HG03565 (cell line): ENCODE results near the gene DFFA.
A peak's percentile ranks its signal among the peaks of the same experiment; 100 is the strongest.
"Not testable (repeated sequence)": the region's sequence is repeated elsewhere in the genome, so short reads cannot be mapped to it uniquely, and the experiment has no call there.

Experiments used
- ATAC-seq: cut with Tn5 transposase; IDR thresholded peaks from one replicate; pipeline ENCODE4 v1.9.1; 2021; ENCODE audit warnings: mild to moderate bottlenecking, moderate library complexity; ENCODE audit not compliant: unreplicated experiment

Gene DFFA

DNA sequence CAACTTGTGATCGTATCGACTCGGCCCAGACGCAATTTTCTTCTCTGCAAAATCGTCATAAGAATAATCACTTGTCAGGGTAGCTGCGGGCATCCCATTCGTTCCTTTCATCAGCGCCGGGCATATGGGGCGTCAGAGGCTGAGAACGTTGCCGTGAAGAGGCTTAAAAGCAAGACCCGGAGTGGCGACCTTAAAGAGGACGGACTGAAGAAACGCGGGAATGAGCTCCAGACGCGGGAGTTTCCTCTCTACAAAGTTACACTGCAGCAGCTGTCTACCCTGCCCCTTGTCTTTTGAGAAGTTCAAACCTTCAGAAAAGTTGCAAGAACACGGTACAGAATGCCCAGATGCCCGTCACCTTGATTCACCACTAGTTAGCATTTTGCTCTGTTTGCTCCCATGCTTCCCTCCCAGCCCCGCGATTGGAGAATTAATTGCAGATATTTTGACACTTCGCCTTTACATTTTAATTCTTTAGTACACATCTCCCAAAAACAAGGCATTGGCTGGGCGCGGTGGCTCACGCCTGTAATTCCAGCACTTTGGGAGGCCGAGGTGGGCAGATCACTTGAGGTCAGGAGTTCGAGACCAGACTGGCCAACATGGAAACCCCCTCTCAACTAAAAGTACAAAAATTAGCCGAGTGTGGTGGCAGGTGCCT is 41.1 kb downstream of the DFFA start:
- no peak for ATAC-seq

DNA sequence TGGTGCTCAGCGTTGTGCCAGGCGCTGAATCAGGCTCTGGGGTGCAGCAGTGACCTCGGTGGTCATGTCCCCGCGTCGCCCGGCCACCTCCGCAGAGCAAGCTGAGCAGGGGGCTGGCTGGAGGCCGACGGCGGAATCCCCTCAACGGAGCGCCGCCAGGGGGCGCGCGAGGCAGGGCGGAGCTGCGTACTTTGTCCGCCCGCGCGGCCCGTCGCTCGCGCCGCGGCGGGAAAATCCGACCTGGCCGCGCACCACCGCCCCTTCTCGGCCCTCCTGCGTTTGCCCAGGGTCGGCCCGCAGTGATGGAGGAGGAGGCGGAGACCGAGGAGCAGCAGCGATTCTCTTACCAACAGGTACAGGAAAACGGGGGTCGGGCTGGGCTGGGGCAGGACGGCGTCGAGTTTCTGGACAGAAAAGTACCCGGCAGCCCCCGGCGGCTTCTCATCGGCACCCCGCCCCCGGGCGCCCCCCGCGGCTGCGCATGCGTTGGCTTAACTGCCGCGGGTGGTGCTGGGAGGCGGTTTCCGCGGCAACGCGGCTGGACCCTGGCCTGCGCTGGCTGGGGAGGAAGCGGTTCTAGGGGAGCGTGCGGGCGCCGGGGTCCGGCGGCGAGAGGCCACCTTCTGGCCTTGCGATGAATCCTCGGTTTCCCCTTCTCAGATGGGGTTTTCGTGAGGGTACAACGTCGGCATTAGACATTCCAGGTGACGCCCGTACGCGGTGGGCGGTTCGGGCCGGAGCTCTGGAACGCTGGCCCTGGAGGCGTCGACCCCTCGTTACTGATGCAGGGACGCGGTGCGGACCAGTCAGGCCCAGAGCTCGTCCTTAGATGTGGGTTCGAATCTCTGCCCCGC is 41.9 kb downstream of the DFFA start, which contains the start of gene CENPS:
TSS of gene CENPS (plus strand) at position 218 of the 854 bp plus-strand sequence. CDS start at position 303, 85 bp downstream.
- ATAC-seq, result peak; percentile 55

DNA sequence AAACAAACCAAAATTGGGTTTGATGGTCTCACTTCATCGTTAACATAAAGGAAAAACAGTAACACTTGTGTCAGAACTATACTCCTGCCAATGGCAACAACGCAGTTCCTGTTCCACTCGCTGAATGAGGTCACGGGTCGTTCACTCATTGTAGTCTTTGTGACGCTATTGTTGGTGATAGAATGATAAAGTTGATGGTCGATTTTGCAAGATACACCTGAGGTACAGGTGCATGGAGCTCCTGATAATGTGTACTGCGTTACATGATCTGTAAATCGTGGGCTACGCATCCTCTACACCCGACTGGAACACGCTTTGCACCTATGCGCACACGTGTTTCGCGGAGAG is 42.5 kb downstream of the DFFA start:
- peak; percentile 17 for ATAC-seq

GRCh38 chr1:10428984-10429383 is 43.3 kb downstream of the DFFA start:
- ATAC-seq, result no peak

- not testable (repeated sequence) for ATAC-seq
Measured at GRCh38 chr1:10426535-10426848, 45.8 kb downstream of the DFFA start.

- not testable (repeated sequence) for ATAC-seq
Measured at GRCh38 chr1:10425826-10426534, 46.3 kb downstream of the DFFA start.

- ATAC-seq, result no peak
Measured at GRCh38 chr1:10424651-10425050, 47.7 kb downstream of the DFFA start.

GRCh38 chr1:10424034-10424433 is 48.3 kb downstream of the DFFA start:
- no peak for ATAC-seq

DNA sequence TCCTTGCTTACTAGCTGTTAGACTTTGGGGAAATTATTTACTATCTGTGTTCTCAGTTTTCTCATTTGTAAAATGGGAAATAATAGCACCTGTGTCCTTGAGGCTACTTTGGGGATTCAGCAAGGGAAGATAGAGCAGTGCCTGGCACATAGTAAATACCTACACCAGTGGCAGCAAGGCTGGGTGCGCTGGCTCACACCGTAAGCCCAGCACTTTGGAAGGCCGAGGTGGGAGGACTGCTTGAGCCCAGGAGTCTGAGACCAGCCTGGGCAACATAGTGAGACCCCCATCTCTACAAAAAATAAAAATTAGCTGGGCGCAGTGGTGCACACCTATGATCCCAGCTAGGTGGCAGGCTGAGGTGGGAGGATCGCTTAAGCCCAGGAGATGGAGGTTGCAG is 50.7 kb downstream of the DFFA start:
- ATAC-seq, result no peak

GRCh38 chr1:10419351-10419750 is 53.0 kb downstream of the DFFA start:
- ATAC-seq, result no peak

DNA sequence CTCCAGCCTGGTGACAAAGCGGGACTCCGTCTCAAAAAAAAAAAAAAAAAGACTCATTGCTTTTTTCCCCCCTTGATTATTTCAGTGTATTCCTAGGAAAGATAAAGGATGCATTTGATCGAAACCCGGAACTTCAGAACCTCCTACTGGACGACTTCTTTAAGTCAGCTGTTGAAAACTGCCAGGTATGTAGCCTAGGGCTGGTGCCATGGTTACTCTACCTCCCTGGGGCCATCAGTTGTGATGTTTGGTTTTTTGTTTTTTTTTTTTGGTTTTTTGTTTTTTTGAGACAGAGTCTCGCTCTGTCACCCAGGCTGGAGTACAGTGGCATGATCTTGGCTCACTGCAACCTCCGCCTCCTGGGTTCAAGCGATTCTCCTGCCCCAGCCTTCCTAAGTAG is 53.6 kb downstream of the DFFA start:
- not testable (repeated sequence) for ATAC-seq

DNA sequence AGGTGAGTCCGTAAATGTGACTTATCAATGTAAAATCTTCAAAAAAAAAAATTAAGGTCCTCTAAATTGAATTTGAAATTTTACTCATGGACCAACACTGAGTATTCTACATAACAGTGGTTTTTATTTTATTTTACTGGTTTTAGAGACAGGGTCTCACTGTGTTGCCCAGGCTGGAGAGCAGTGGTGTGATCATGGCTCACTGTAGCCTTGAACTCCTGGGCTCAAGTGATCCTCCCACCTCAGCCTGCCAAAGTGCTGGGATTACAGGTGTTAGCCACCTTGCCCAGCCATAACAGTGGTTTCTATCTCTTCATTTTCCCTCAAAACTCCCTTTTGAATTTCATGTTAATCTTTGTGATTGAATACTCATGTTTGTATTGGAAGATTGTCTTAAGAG is 56.4 kb downstream of the DFFA start:
- ATAC-seq, result not testable (repeated sequence)

GRCh38 chr1:10415211-10415930 is 57.0 kb downstream of the DFFA start:
- no peak for ATAC-seq

DNA sequence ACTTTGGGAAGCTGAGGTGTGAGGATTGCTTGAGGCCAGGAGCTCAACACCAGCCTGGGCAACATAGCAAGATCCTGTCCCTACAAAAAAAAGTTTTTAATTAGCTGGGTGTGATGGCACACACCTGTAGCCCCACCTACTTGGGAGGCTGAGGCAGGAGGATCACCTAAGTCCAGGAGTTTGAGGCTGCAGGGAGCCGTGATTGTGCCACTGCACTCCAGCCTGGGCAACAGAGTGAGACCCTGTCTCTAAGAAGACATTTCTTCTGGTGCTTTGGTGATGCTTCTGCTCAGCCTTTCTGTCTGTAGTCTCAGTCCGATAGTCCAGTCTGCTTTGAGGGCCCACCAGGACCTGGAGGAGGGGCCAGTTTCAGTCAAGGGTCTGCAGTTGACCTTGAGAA is 65.1 kb downstream of the DFFA start:
- no peak for ATAC-seq
